HG03060 (cell line): ENCODE measurements around the gene AKAP10.
A peak's percentile ranks its signal among the peaks of the same experiment; 100 is the strongest.
"Not testable (repeated sequence)": the region's sequence is repeated elsewhere in the genome, so short reads cannot be mapped to it uniquely, and the experiment has no call there.

Experiments used
- ATAC-seq: cut with Tn5 transposase; IDR thresholded peaks from one replicate; pipeline ENCODE4 v1.9.1; 2021; ENCODE audit warnings: low read depth, moderate number of reproducible peaks; ENCODE audit not compliant: unreplicated experiment

Gene AKAP10, protein sequence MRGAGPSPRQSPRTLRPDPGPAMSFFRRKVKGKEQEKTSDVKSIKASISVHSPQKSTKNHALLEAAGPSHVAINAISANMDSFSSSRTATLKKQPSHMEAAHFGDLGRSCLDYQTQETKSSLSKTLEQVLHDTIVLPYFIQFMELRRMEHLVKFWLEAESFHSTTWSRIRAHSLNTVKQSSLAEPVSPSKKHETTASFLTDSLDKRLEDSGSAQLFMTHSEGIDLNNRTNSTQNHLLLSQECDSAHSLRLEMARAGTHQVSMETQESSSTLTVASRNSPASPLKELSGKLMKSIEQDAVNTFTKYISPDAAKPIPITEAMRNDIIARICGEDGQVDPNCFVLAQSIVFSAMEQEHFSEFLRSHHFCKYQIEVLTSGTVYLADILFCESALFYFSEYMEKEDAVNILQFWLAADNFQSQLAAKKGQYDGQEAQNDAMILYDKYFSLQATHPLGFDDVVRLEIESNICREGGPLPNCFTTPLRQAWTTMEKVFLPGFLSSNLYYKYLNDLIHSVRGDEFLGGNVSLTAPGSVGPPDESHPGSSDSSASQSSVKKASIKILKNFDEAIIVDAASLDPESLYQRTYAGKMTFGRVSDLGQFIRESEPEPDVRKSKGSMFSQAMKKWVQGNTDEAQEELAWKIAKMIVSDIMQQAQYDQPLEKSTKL

DNA sequence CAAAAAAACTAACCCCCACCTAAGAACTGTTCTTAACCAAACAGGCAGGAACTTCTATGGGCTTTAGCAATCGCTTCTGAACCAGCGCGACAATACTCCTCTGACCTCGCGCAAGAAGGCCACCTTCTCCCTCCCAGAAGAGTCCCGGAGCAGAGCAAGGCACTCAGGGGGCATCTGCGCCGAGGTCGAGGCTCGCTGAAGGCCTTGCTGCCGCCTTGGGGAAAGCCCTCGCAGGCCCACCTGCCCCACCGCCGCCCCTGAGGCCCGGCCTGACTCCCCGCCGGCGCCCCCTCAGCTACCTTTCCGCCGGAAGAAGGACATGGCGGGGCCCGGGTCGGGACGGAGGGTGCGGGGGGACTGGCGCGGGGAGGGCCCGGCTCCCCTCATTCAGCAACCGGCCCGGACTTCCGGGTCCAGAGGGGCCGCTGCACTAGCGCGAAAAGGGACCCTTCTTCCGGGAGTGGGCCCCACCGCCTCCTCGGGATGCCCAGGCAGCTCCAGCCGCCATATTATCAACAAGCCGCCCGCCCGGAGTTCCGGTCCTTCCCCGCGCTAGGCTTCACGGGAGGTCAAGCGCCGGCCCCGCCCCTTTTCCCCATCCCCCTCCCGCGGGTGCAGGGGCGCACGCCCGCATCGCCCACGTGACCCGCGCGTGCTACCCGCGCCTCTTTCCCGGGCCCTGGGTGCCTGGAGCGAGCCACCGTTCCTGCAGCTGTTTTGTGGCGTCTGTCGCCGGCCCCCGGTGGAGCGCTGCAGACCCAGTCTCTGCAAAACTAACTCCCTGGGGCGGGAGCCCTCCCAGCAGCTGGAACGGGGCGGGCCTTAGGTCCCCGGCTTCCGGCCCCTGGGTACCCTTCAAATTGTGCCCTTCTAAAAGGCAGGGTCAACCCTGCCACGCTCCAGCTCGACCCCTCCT, at the start of gene AKAP10:
Gene AKAP10 (minus strand): TSS at position 536 of the 916 bp plus-strand sequence. CDS start 149 bp downstream, at position 387.
- ATAC-seq = peak; percentile 44

DNA sequence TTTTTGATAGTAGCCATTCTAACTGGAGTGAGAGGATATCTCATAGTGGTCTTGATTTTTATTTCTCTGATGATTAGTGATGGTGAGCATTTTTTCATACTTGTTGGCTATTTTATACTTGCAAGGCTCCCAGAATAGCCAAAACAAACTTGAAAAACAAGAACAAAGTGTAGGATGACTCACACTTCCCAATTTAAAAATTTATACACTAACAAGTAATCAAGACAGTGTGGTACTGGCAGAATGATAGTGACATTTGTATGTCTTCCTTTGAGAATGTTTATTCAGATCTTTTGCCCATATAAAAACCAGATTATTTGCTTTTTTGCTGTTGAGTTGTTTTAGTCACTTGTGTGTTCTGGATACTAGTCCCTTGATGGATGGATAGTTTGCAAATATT, 49.3 kb upstream of the AKAP10 start:
- ATAC-seq = no peak

DNA sequence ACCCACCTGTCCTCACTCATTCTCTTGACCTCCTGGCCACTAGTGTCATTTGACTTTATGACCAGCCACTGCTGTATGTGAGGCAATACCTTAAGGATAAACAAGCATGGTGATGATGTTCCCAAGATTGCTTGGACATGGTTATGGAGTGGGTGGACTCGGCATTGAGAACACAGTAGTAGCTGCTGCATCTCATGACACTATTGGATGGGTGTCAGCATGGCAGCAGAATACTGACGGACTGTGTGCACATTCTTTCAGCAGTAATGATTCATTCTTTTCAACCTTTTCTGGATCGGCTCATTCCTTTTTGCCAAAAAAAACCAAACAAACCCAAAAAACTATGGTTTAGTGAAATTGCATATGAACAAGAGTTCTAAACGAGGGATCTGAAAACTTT, 45.1 kb upstream of the AKAP10 start:
- no peak for ATAC-seq

DNA sequence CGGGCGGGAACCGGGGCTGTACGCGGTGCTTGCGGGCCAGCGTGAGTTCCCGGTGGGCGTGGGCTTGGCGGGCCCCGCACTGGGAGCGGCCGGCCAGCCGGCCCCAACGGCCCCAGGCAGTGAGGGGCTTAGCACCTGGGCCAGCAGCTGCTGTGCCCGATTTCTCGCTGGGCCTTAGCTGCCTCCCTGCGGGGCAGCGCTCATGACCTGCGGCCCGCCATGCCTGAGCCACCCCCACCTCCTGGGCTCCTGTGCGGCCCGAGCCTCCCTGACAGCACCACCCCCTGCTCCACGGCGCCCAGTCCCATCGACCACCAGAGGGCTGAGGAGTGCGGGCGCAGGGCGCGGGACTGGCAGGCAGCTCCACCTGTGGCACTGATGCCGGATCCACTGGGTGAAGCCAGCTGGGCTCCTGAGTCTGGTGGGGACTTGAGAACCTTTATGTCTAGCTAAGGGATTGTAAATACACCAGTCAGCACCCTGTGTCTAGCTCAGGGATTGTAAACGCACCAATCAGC, 38.9 kb upstream of the AKAP10 start:
- ATAC-seq = not testable (repeated sequence)

DNA sequence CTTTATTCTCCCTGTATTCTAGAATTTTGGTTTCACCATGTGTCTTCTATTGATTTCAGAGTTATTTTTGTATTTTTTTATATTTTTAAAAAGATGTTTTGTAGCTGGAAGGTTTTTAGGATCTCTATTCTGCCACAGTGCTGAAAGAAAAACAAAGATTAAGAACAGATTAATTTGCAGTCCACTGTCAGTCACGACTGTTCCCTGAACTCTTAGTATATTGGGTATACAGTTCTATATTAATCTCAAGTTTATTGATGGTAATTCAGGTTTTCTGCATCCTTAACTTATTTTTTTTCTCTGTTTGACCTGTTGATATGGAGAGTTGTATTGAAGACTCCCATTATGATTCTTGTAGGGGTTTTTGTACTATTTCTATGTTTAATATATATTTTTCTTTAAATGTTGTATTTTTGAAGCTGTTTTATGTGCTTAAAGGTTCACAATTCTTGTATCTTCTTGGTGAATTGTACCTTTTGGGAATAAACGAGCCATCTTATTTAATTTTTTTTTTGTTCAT, 34.4 kb upstream of the AKAP10 start:
- no peak for ATAC-seq

DNA sequence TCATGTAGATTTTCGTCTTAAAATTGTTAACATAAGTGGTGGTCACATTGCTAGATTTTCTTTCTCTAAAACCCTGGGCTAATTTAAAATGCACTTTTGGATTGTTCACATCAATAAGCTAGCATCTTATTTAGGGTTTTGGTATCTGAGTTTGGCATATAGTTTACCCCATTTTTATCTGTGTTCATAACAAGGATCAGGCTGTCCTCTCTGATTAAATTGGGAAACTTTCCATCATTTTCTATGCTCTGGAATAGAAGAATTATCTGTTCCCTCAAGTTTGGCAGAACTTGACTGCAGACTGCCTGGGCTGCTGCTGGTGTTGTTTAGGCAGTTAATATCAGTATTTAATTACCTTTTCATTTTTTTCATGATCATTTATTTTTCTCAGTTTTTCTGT, 33.3 kb upstream of the AKAP10 start:
- no peak for ATAC-seq

DNA sequence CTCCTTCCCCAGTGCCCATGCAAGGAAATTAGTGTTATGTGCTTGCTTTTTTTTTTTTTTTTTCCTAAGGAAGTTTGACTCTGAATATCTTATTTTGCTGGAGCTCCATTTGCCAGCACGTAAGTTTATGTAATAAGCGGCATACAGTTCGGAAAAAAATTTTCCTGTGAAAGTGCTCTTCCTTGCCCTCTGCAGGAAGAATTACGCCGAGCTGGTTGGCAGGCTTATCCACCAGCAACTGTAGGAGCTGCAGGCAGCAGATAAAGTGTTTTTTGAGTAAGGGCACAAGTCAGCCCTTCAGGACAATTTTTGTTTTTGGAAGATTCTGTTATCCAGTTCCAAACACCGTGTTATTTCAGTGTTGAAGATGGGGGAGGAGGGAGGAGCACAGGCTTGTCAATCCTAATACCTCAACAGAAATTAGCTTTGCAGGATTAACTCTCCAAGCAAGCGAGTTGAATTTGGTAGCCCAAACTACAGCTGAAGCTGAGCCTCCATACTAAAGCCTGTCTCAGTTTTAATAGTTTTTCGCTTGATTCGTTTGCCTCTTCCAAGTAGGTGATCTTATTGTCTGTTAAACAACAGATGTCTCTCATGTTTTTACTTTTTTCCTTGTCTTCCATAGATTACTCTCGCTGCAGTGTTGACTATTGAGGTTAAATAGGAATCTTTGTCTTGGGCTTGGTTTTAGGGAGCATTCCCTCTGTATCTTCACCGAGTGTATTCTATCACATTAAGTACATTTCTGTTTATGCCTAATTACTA, 32.7 kb upstream of the AKAP10 start:
- ATAC-seq = no peak

DNA sequence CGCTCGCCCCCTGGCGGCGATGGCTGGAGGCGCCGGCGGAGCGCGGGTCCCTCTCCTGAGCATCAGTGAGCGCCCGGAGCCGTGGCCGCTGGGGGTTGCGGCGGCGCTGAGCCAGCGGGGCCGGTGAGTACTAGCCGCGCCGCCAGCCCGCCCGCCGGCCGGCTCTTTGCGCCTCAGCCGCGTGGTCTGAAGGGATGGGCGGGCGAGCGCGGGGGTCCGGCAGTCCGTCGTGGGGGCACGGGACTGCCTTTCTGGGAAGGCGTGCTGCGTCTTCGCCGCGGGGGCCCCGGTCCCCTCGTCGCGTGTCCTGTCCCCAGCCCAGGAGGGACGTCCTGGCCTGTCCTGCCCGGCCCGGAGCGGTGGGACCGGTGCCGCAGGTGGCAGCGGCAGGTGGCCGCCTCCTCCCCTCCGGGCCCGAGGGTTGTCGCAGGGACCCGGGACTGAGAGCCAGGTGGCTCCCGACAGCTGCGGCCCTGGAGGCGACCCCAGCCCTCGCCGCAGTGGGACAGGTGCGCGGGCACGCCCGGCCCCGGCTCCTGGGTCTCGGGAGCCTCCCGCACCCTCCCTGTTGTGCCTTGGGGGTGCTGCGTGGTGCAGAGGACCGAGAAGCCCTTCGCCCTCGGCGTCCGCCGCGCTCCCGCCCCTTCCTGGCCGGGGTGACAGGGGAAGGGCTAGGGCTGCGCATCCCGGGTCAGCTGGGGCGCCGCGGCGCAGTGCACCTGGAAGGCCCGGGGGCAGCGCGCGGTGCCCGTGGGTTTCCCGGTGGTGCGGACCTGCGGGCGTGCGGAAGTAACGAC, 31.9 kb upstream of the AKAP10 start, which contains the start of gene SPECC1:
Gene SPECC1 (plus strand): TSS at position 58 of the 797 bp plus-strand sequence. CDS start 87,293 bp downstream, outside the sequence.
- ATAC-seq = no peak

DNA sequence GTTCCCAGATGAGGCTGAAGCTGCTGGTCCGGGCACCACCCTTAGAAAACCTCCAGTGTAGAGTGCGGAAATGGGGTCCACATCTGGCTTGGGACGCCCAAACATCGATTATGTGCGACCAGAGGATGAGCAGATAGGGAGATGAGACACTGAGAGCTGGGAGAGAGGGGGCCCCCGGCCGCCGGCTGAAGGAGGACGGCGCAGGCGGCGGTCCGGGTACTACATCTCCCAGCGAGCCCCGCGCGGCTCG, 31.3 kb upstream of the AKAP10 start:
- no peak for ATAC-seq

DNA sequence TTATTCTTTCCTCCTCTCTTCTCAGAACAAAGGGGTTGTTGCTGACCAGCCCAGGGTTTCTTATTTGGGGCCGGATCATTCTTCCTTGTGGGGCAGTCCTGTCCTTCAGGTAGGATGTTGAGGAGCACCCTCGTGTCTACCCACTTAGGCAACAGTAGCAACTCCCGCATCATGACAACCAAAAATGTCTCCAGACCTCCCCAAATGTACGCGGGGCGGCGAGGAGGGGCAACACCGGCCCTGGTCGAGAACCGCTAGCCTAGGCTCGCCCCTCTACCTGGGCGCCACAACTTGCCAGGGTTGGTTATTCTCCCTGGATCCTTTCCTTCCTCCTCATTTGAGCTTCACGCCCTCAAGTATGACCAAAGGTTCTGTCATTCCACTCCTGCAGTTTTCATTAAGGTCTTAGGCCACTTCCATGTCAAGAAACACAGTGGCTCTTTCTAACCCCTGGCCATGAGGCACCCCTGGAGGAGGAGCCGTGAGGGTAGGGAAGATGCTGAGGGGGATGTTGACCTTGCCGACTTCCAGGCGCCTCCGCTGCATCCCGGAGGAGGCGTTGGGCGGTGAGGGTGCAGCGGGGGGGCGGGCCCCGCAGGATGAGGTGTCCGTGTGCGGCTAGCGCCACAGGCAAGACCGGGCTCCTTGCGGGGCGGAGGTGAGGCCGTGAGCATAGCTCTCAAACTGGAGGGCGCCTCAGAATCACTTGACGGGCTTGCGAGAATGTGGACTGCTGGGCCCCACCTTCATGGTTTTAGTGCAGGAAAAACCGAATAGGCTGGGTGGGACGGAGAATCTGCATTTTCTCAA, 30.8 kb upstream of the AKAP10 start:
- no peak for ATAC-seq

DNA sequence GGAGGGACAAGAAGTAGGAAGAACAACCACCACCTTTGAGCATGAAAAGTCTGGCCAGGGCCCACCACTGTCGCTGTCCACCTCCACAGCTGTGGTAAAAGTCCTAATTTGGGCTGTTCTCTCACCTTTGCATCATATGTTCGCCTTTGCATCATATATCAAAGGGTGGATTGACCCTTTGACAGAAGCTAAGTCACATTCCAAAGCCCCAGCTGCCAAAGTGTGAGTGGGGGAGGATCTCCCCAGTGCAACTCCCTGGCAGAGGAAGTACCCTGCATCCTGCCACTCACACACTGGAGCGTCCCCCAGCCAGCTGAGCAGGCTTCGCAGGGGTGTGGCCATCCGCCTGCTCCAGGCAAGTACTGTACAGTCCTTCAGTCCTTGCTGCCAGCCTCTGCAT, 18.9 kb upstream of the AKAP10 start:
- no peak for ATAC-seq

DNA sequence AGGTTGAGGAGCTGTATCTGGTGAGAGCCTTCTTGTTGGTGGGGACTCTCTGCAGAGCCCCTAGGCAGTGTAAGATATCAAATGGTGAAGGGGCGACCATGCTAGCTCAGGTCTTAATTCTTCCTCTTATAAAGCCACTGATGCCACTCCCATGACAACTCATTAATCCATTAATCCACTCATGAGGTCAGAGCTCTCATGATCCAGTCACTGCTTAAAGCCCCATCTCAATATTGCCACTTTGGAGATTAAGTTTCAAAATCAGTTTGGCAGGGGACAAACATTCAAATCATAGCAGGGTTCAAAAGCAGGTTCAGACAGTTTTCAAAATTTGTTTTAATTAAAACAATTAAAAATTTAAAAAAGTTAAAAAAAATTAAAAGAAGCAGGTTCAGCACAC, 18.5 kb upstream of the AKAP10 start:
- no peak for ATAC-seq

DNA sequence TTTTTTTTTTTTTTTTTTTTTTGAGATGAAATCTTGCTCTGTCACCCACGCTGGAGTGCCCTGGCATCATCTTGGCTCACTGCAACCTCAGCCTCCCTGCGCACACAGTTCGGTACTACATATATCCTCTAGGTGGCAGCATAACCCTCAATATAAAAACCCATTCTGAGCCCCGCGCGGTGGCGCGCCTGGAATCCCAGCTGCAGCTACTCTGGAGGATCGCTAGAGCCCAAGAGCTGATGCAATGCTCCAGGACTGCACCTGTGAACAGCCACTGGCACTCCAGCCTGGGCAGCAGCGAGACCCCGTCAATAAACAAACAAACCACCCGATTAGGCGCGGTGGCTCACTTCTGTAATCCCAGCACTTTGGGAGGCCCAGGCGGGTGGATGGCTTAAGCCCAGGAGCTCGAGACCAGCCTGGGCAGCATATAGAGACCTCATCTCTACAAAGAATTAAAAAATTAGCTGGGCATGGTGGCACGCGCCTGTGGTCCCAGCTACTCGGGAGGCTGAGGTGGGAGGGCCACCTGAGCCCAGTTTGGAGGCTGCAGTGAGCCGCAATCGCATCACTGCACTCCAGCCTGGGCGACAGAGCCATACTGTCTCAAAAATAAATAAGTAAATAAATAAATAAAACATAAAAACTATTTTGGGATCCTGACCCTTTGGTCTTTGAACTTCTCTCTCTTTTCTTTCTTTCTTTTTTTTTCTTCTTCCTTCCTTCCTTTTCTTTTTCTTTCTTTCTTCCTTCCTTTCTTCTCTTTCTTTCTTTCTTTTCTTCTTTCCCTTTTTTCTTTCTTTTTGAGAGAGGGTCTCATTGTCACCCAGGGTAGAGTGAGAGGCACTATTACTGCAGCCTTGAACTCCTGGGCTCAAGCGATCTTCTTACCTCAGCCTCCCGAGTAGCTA, 15.4 kb upstream of the AKAP10 start:
- peak; percentile 79 for ATAC-seq

DNA sequence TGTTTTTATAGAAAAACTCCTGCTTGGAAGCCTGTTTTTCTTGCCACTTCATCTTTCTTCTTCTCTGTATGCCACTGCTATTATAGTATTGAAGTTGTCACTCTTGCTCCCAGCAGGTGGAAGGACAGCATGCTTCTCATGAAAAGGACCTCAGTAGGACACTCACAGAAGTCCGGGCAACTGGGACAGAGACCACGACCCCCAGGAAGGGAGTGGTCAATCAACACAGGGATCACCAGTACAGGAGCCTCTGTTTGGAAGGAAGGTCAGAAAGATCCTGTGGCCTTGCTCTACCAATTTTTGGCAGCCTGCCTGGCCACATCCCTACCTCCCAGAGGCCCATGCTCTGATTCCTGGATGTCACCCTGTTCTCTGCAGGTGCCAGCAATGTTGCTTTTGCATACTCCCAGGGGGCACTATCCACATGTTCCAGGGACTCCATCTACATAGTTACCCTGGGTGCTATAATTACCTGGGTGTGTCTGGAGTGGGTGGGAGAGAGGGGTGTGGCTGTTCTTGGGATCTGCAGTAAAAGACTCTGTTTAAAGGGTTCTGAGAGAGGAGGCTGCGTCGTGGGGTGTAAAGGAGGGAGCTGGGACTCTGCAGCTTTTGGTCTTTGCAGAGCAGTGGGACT, 13.7 kb upstream of the AKAP10 start:
- no peak for ATAC-seq

DNA sequence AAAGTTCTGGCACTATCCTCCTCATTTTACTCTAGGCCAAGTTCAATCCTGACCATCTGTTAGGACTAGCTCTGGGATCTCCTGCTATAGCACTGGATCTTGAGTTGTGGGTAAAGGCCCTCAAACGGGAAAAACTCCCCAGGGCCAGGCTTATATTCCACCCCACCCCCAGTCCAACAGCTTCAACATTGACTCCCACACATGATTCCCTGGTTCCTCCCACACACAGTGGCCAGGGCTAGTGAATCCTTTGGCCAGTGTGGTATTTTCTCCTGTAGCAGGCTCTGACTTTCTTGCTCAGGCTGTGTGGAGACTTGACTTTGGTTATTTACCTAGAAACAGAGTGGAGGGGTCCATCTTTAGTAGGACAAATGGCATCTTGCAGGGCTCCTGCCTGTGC, 10.3 kb upstream of the AKAP10 start:
- ATAC-seq = no peak

DNA sequence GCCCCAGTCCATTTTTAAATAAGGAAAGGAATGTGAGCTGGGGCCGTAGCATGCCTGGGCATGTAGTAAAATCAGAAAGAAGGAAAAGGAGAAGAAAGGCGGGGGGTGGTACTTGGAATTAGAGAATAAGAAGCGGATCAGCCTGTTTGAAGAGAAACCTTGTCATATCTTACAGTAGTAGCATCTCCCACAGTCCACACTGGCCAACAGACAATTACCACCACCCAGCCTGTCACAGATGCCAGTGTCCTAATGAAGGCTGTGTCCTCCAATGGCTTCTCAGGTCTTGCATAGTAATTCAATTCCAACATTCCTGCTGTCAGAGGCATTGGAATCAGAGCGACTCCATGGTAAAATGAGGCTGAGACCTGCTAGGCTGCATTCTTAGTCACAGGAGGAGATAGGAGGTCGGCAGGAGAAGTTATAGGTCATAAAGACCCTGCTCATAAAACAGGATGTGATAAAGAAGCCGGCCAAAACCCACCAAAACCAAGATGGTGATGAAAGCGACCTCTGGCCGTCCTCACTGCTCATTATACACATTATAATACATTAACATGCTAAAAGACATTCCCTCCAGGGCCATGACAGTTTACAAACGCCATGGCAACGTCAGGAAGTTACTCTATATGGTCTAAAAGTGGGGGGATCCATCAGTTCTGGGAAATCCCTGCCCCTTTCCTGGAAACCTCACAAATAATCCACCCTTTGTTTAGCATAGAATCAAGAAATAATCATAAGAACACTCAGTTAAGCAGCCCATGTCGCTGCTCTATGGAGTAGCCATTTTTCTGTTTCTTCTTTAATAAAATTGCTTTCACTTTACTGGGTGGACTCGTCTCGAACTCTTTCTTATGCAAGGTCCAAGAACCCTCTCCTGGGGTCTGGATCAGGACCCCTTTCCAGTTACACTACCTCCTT, 9.6 kb upstream of the AKAP10 start:
- ATAC-seq = no peak
